T-cell (primary cell): ENCODE measurements around the gene CCBE1. TPM values are rescaled to one million over a fixed set of nuclear protein-coding genes. Genes with fewer than 3 reads are reported as not detected.

Experiments used
- ATAC-seq, 4 experiments: fragments of 200-7000 bp in 3 of 4; fragments of 150-1000 bp in 1 of 4; cut with Tn5 transposase; replicated peaks in 1 of 4; 1 replicate in 3 of 4; 2 replicates in 1 of 4; pipeline ENCODE4 v1.10.0; 2021; ENCODE audit warnings: moderate library complexity in 3 of 4, mild to moderate bottlenecking in 2 of 4, moderate number of reproducible peaks in 1 of 4
- CTCF ChIA-PET, 2 donors: fragments of 300-600 bp; sonication (Branson Sonifier 250); formaldehyde crosslinking; loops; one replicate each; lab custom pipeline; 2022; ENCODE audit warnings: antibody characterized with exemption in 2 of 2; lab: Charles Lee
- POLR2A ChIA-PET, 2 donors: fragments of 300-600 bp; sonication (Branson Sonifier 250); formaldehyde crosslinking; loops; one replicate each; lab custom pipeline; 2022; ENCODE audit warnings: antibody characterized with exemption in 2 of 2; lab: Charles Lee
- DNase-seq, 35 experiments: peaks; one replicate each; pipeline versions ENCODE4 v3.0.0 to v3.0.0-alpha.2; 2013 to 2023
- H3K27ac ChIP-seq: one replicate; pipeline ENCODE4 v1.5.1; 2013; ENCODE audit warnings: low read length
- H3K27me3 ChIP-seq, 2 experiments: replicated peaks in 1 of 2; 1 replicate in 1 of 2; 2 replicates in 1 of 2; pipeline versions ENCODE4 v1.6.1 to v1.7.0; 2013; ENCODE audit warnings: low read length in 1 of 2, mixed read lengths in 1 of 2; ENCODE audit not compliant: control insufficient read depth in 2 of 2, insufficient read depth in 2 of 2; ENCODE audit errors: extremely low read depth in 1 of 2
- H3K36me3 ChIP-seq, 2 donors: 1 replicate in 1 of 2; 2 replicates in 1 of 2; pipeline versions ENCODE4 v1.6.1 to v1.7.0; 2013; ENCODE audit warnings: low read length in 1 of 2; ENCODE audit not compliant: control insufficient read depth in 2 of 2, insufficient read depth in 1 of 2; ENCODE audit errors: extremely low read depth in 1 of 2
- H3K4me1 ChIP-seq, 2 experiments: 1 replicate in 1 of 2; 2 replicates in 1 of 2; pipeline versions ENCODE4 v1.6.1 to v1.7.0; 2013; ENCODE audit warnings: low read length in 2 of 2, mixed read lengths in 1 of 2; ENCODE audit not compliant: insufficient read depth in 2 of 2, control insufficient read depth in 1 of 2; ENCODE audit errors: extremely low read depth in 1 of 2
- H3K4me3 ChIP-seq, 2 donors: 1 replicate in 1 of 2; 2 replicates in 1 of 2; pipeline versions ENCODE4 v1.5.1 to v1.7.0; 2013; ENCODE audit warnings: mild to moderate bottlenecking in 2 of 2, low read length in 1 of 2, moderate library complexity in 1 of 2; ENCODE audit not compliant: control insufficient read depth in 1 of 2; ENCODE audit errors: extremely low read depth in 1 of 2
- H3K9me3 ChIP-seq: 2 replicates; pipeline ENCODE4 v1.7.0; 2013
- H3K27ac Mint-ChIP-seq, 2 donors: one replicate each; pipeline ENCODE4 v1.8.0; 2020 to 2021; ENCODE audit warnings: mild to moderate bottlenecking in 2 of 2, mixed read lengths in 2 of 2
- H3K27me3 Mint-ChIP-seq, 2 donors: one replicate each; pipeline ENCODE4 v1.8.0; 2021 to 2022; ENCODE audit warnings: mixed read lengths in 2 of 2
- H3K36me3 Mint-ChIP-seq: one replicate; pipeline ENCODE4 v1.8.0; 2021; ENCODE audit warnings: mixed read lengths
- H3K4me1 Mint-ChIP-seq, 3 donors: one replicate each; pipeline ENCODE4 v1.8.0; 2020 to 2022; ENCODE audit warnings: mixed read lengths in 3 of 3, mild to moderate bottlenecking in 1 of 3
- H3K4me3 Mint-ChIP-seq, 3 donors: one replicate each; pipeline ENCODE4 v1.8.0; 2020 to 2022; ENCODE audit warnings: mild to moderate bottlenecking in 3 of 3, mixed read lengths in 3 of 3, moderate library complexity in 3 of 3
- H3K9me3 Mint-ChIP-seq, 3 donors: one replicate each; pipeline ENCODE4 v1.8.0; 2020 to 2022; ENCODE audit warnings: mixed read lengths in 3 of 3
- WGBS: methylation state at CpG from one replicate; pipeline ENCODE4 v1.1.5; 2013; ENCODE audit warnings: missing lambda C conversion rate; ENCODE audit not compliant: insufficient coverage; 5-methylcytosine and 5-hydroxymethylcytosine counted together
- total RNA-seq, 35 experiments: library from RNA in 6 of 35; stranded (reverse) in 6 of 35; fragments of 120-200 nt in 1 of 35; gene quantifications; one replicate each; pipeline versions ENCODE4 v1.2.1 to v1.2.4 and lab custom pipeline; 2013 to 2026

The CCBE1 gene
- total RNA-seq, 5 donors from 2014 or later (not counting 1 experiment from before 2014, with no cell fraction given), result 0.07 to 0.32 (median 0.29) TPM; not detected in 2

GRCh38 chr18:59659508-59660170 lies 37.6 kb downstream of the CCBE1 start:
- Histone ChIP-seq H3K4me1 (no peaks in the 10 kb centered on the region), H3K4me3 (no peak overlapping the region), H3K9me3 (no peaks in the 10 kb centered on the region), H3K36me3 (no peaks in the 10 kb centered on the region), H3K27ac (no peak overlapping the region), H3K27me3 (peaks cover 0 to 4% of the 10 kb centered on the region in 2 experiments)
- DNase-seq (no peak), ATAC-seq (no peak)
- Mint-ChIP-seq H3K27me3 (peaks cover 3 to 6% of the 10 kb centered on the region in 2 donors), H3K27ac (no peak overlapping the region), H3K4me1 (no peaks in the 10 kb centered on the region), H3K9me3 (no peaks in the 10 kb centered on the region), H3K36me3 (no peaks in the 10 kb centered on the region), H3K4me3 (no peak overlapping the region)
- CTCF ChIA-PET, result no interaction called here
- 78% methylated on average over 7 of the region's 14 CpGs for WGBS
- POLR2A ChIA-PET, result no interaction called here

DNA sequence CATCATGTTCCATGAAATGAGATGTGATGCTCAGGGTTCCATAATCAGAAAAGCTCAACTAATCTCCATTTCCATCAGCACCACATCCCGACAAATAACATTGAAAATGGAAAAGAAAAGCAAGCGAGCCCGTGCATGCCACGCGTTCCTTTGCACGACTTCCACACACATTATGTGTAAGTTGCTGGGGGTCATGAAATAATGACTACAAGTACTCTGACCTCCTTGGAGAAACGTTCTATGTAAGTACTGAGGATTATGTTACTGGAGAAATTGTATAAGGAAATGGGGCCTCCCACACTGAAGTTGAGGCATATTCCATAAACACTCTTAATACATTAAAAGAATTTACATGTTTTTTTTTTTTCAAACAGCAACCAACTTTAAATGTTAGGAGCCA lies 38.3 kb downstream of the CCBE1 start:
- no CpG with 5 or more reads among the region's 7 CpGs for WGBS
- no peak overlapping the region for H3K27ac Mint-ChIP-seq
- H3K4me1 ChIP-seq, result no peaks in the 10 kb centered on the region

DNA sequence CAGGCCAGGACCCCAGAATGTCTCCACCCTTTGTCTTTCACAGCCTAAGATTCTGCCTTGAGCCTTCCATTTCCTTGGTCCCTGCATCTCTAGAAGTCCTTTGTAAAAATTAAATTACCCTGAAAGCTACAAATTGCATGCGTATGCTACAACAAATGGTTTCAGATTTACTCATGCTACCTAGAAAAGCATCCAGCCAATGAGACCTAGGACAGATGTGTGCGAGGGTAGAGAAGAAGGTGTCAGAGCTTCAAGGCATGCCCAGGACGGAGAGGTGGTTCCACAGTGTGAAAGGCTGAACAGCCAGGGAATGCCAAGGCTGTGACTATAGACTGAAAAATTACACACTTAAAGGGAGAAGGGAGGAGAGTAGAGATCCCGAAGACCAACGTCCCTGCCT lies 40.2 kb downstream of the CCBE1 start:
- Histone ChIP-seq H3K4me1 (no peaks in the 10 kb centered on the region), H3K9me3 (no peaks in the 10 kb centered on the region), H3K36me3 (no peaks in the 10 kb centered on the region), H3K4me3 (no peak overlapping the region), H3K27ac (no peak overlapping the region), H3K27me3 (peaks cover 0 to 4% of the 10 kb centered on the region in 2 experiments)
- Mint-ChIP-seq H3K4me1 (no peaks in the 10 kb centered on the region), H3K9me3 (no peaks in the 10 kb centered on the region), H3K4me3 (no peak overlapping the region), H3K27ac (no peak overlapping the region), H3K27me3 (peaks cover 3% of the 10 kb centered on the region in 2 donors), H3K36me3 (no peaks in the 10 kb centered on the region)
- 58% methylated on average over 2 of the region's 5 CpGs for WGBS
- ChIA-PET CTCF (no interaction called here), POLR2A (no interaction called here)
- ATAC-seq, result no peak
- DNase-seq, result no peak

More for the DNA sequence above, 38.3 kb downstream of the CCBE1 start:
- POLR2A ChIA-PET, result no interaction called here
- H3K9me3 ChIP-seq, result no peaks in the 10 kb centered on the region
- Mint-ChIP-seq H3K4me3 (no peak overlapping the region), H3K27me3 (peaks cover 3% of the 10 kb centered on the region in 2 donors), H3K9me3 (no peaks in the 10 kb centered on the region), H3K4me1 (no peaks in the 10 kb centered on the region), H3K36me3 (no peaks in the 10 kb centered on the region)
- H3K4me3 ChIP-seq, result no peak overlapping the region
- CTCF ChIA-PET, result no interaction called here
- H3K36me3 ChIP-seq, result no peaks in the 10 kb centered on the region
- DNase-seq, result no peak
- ATAC-seq, result no peak
- no peak overlapping the region for H3K27ac ChIP-seq
- peaks cover 0 to 4% of the 10 kb centered on the region in 2 experiments for H3K27me3 ChIP-seq

DNA sequence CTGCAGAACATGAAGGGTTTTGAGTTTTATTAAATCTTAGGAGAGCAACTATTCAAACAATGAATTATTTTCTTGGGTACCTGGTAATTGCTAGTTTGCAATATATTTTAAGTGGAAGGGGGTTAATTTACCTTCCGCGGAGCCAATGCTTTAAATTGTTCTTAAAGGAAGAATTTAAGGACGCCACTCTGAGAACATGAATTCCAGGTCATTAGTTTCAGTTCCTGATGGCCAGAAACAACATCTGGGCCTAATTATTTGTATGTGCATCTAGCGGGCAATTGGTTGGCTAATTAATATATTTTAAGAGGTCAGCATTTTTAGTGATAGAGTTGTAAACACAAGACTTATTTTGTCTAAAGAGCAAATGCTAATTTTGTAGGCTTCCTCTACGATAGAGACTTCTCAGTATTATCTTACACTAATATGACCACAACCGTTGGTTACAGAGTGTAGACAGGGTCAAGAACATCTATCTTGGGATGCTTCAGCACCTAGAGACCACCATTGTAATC lies 40.8 kb downstream of the CCBE1 start:
- H3K36me3 ChIP-seq, result no peaks in the 10 kb centered on the region
- Mint-ChIP-seq H3K4me3 (no peak overlapping the region), H3K27ac (no peak overlapping the region), H3K9me3 (no peaks in the 10 kb centered on the region), H3K36me3 (no peaks in the 10 kb centered on the region), H3K4me1 (no peaks in the 10 kb centered on the region), H3K27me3 (peaks cover 3% of the 10 kb centered on the region in 2 donors)
- ChIA-PET POLR2A (no interaction called here), CTCF (no interaction called here)
- no peaks in the 10 kb centered on the region for H3K4me1 ChIP-seq
- ATAC-seq (no peak), DNase-seq (no peak)
- no peak overlapping the region for H3K27ac ChIP-seq
- no peak overlapping the region for H3K4me3 ChIP-seq
- no CpG with 5 or more reads among the region's 6 CpGs for WGBS
- H3K9me3 ChIP-seq, result no peaks in the 10 kb centered on the region
- H3K27me3 ChIP-seq, result peaks cover 0 to 4% of the 10 kb centered on the region in 2 experiments

GRCh38 chr18:59655676-59656075 lies 41.5 kb downstream of the CCBE1 start:
- 56% methylated on average over 1 of the region's 2 CpGs for whole genome bisulfite sequencing
- DNase-seq (no peak), ATAC-seq (no peak)
- H3K4me1 Mint-ChIP-seq, result no peaks in the 10 kb centered on the region
- no peak overlapping the region for H3K27ac ChIP-seq
- ChIA-PET CTCF (no interaction called here), POLR2A (no interaction called here)
- H3K4me1 ChIP-seq, result no peaks in the 10 kb centered on the region
- H3K27me3 Mint-ChIP-seq, result peaks cover 3% of the 10 kb centered on the region in 2 donors
- H3K9me3 Mint-ChIP-seq, result no peaks in the 10 kb centered on the region
- no peak overlapping the region for H3K4me3 ChIP-seq
- no peaks in the 10 kb centered on the region for H3K36me3 Mint-ChIP-seq
- H3K36me3 ChIP-seq, result no peaks in the 10 kb centered on the region
- H3K9me3 ChIP-seq, result no peaks in the 10 kb centered on the region
- H3K4me3 Mint-ChIP-seq, result no peak overlapping the region
- H3K27me3 ChIP-seq, result peaks cover 0 to 4% of the 10 kb centered on the region in 2 experiments
- H3K27ac Mint-ChIP-seq, result no peak overlapping the region

- WGBS, result 79% methylated on average over 3 of the region's 5 CpGs
- DNase-seq, result no peak
- CTCF ChIA-PET, result no interaction called here
Measured at GRCh38 chr18:59651071-59651470, 46.2 kb downstream of the CCBE1 start.

More at GRCh38 chr18:59651071-59651470, 46.2 kb downstream of the CCBE1 start:
- Histone ChIP-seq H3K4me1 (no peaks in the 10 kb centered on the region), H3K27me3 (no peaks in the 10 kb centered on the region), H3K9me3 (no peaks in the 10 kb centered on the region), H3K4me3 (no peak overlapping the region), H3K36me3 (no peaks in the 10 kb centered on the region), H3K27ac (no peak overlapping the region)
- H3K4me1 Mint-ChIP-seq, result no peaks in the 10 kb centered on the region
- no peaks in the 10 kb centered on the region for H3K36me3 Mint-ChIP-seq
- ATAC-seq, result no peak
- H3K27ac Mint-ChIP-seq, result no peak overlapping the region
- H3K4me3 Mint-ChIP-seq, result no peak overlapping the region
- H3K9me3 Mint-ChIP-seq, result no peaks in the 10 kb centered on the region
- H3K27me3 Mint-ChIP-seq, result peaks cover 0 to 7% of the 10 kb centered on the region in 2 donors
- POLR2A ChIA-PET, result interaction anchor here in 1 of 2 donors (0.6 kb wide), 1 partner anchor 668 kb away, joined by 3 read pairs; no protein-coding TSS in a partner anchor
